ENCODE data around the gene TMEM214.

- no peak for TF ChIP-seq POLR2AphosphoS5 (IDR thresholded peaks at IDR 0.05; ENCODE audit: low read depth, low read length)
- TF ChIP-seq, protein P1, sequence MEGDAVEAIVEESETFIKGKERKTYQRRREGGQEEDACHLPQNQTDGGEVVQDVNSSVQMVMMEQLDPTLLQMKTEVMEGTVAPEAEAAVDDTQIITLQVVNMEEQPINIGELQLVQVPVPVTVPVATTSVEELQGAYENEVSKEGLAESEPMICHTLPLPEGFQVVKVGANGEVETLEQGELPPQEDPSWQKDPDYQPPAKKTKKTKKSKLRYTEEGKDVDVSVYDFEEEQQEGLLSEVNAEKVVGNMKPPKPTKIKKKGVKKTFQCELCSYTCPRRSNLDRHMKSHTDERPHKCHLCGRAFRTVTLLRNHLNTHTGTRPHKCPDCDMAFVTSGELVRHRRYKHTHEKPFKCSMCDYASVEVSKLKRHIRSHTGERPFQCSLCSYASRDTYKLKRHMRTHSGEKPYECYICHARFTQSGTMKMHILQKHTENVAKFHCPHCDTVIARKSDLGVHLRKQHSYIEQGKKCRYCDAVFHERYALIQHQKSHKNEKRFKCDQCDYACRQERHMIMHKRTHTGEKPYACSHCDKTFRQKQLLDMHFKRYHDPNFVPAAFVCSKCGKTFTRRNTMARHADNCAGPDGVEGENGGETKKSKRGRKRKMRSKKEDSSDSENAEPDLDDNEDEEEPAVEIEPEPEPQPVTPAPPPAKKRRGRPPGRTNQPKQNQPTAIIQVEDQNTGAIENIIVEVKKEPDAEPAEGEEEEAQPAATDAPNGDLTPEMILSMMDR (IDR thresholded peaks at IDR 0.05; ENCODE audit: control extremely low read depth in 1 of 3, insufficient read depth in 1 of 3, low read depth in 1 of 3, low read length in 3 of 3) = no peak
- TF ChIP-seq TAF1 (IDR thresholded peaks at IDR 0.05; ENCODE audit: low read depth, low read length) = no peak
- no peak for TF ChIP-seq KDM1A (IDR thresholded peaks at IDR 0.05; ENCODE audit: borderline replicate concordance, low read length)
- no peak for TF ChIP-seq HDAC2 (IDR thresholded peaks at IDR 0.05; ENCODE audit: borderline replicate concordance in 1 of 2, low read depth in 2 of 2, low read length in 2 of 2)
- no peak for TF ChIP-seq SP2 (IDR thresholded peaks at IDR 0.05; ENCODE audit: low read length)
Observed at GRCh38 chr2:26991717-26992116, 41.0 kb upstream of the TMEM214 start.

All from H1 (cell line).